HepG2 (cell line): Measurements from ENCODE around the gene PRKCZ. TPM values are rescaled to one million over a fixed set of nuclear protein-coding genes. Genes with fewer than 3 reads are reported as not detected.

Experiments
- ATAC-seq: fragments of 200-7000 bp; cut with Tn5 transposase; 3 replicates; pipeline ENCODE4 v1.9.1; 2020; ENCODE audit warnings: mild to moderate bottlenecking, moderate library complexity
- BruUV-seq: library from RNA; stranded (reverse); fragments of 400-500 nt; replicated peaks from 2 replicates; lab custom pipeline; 2021; lab: Mats Ljungman, UMichigan
- CTCF ChIA-PET: fragments of 300-600 bp; formaldehyde crosslinking; extraction: SDS; loops from one replicate; lab custom pipeline; 2021; ENCODE audit warnings: low total read pairs, inconsistent platforms, low intra/inter-chr PET ratio; lab: Yijun Ruan, JAX
- POLR2A ChIA-PET: fragments of 350-600 bp; sonication (Branson Sonifier 250); formaldehyde crosslinking; loops from one replicate; lab custom pipeline; 2020; ENCODE audit warnings: antibody characterized with exemption, inconsistent platforms; lab: Yijun Ruan, JAX
- DNase-seq: peaks from one replicate; pipeline ENCODE4 v3.0.0-alpha.2; 2015; ENCODE audit warnings: low spot score
- FAIRE-seq: peaks from 3 replicates; lab custom pipeline; 2011; peaks lifted over from hg19 to GRCh38; lab: Jason Lieb, UNC
- H2AFZ ChIP-seq: one replicate; pipeline ENCODE4 v1.6.1; 2011; ENCODE audit warnings: low read length, inconsistent platforms
- H3K27ac ChIP-seq: fragments of 300-600 bp; 3 replicates; pipeline ENCODE4 v1.8.0; 2011; ENCODE audit warnings: mixed run types, mild to moderate bottlenecking, mixed read lengths, low read length, inconsistent platforms; ENCODE audit not compliant: insufficient read depth; ENCODE audit errors: extremely low read length
- H3K27me3 ChIP-seq, 2 experiments: fragments of 200-600 bp in 1 of 2; 2 replicates in 1 of 2; 3 replicates in 1 of 2; pipeline versions ENCODE4 v1.6.0 to v1.8.0; 2011; ENCODE audit warnings: low read length in 2 of 2, mild to moderate bottlenecking in 2 of 2, moderate library complexity in 2 of 2, inconsistent platforms in 1 of 2; ENCODE audit not compliant: insufficient read depth in 2 of 2, control insufficient read depth in 1 of 2
- H3K36me3 ChIP-seq, 2 experiments: fragments of 200-600 bp in 1 of 2; replicated peaks in 1 of 2; 2 replicates in 1 of 2; 3 replicates in 1 of 2; pipeline versions ENCODE4 v1.5.1 to v1.8.0; 2011; ENCODE audit warnings: low read length in 2 of 2, inconsistent platforms in 1 of 2; ENCODE audit not compliant: insufficient read depth in 2 of 2, control insufficient read depth in 1 of 2
- H3K4me1 ChIP-seq: 2 replicates; pipeline ENCODE4 v1.5.1; 2012; ENCODE audit warnings: low read length, inconsistent platforms; ENCODE audit not compliant: insufficient read depth
- H3K4me2 ChIP-seq: 2 replicates; pipeline ENCODE4 v1.6.0; 2011; ENCODE audit warnings: low read depth, low read length, inconsistent platforms
- H3K4me3 ChIP-seq, 3 experiments: fragments of 200-600 bp in 1 of 3; sonication (generic), shearing (Covaris generic) in 1 of 3; replicated peaks in 1 of 3; 2 replicates each; pipeline ENCODE4 v1.5.1; 2011 to 2016; ENCODE audit warnings: low read length in 3 of 3, inconsistent platforms in 2 of 3, low read depth in 2 of 3, mild to moderate bottlenecking in 2 of 3, control low read depth in 1 of 3, mixed read lengths in 1 of 3; ENCODE audit not compliant: insufficient read depth in 1 of 3
- H3K79me2 ChIP-seq: one replicate; pipeline ENCODE4 v1.6.1; 2011; ENCODE audit warnings: low read length, inconsistent platforms; ENCODE audit not compliant: insufficient read depth
- H3K9ac ChIP-seq: 2 replicates; pipeline ENCODE4 v1.6.0; 2011; ENCODE audit warnings: mild to moderate bottlenecking, low read depth, low read length, inconsistent platforms; ENCODE audit not compliant: insufficient read depth
- H3K9me3 ChIP-seq: 2 replicates; pipeline ENCODE4 v1.5.1; 2012; ENCODE audit warnings: mild to moderate bottlenecking, low read length
- H4K20me1 ChIP-seq: 2 replicates; pipeline ENCODE4 v1.6.0; 2011; ENCODE audit warnings: inconsistent platforms, mild to moderate bottlenecking, low read length, moderate library complexity; ENCODE audit not compliant: insufficient read depth
- CREM ChIP-seq, 2 experiments: sonication (generic) in 1 of 2; formaldehyde crosslinking in 1 of 2; IDR thresholded peaks; 2 replicates each; pipeline versions ENCODE4 v1.4.0 to v1.6.1; 2016 to 2020; ENCODE audit warnings: antibody characterized with exemption in 1 of 2, mild to moderate bottlenecking in 1 of 2, missing genetic modification reagents in 1 of 2
- JUN ChIP-seq: sonication (generic); formaldehyde crosslinking; IDR thresholded peaks from 2 replicates; pipeline ENCODE4 v1.4.0; 2020; ENCODE audit warnings: mild to moderate bottlenecking, missing genetic modification reagents
- SALL1 ChIP-seq: sonication (generic); formaldehyde crosslinking; IDR thresholded peaks from 2 replicates; pipeline ENCODE4 v1.8.0; 2022; ENCODE audit warnings: mild to moderate bottlenecking, missing genetic modification reagents
- SMAD1 ChIP-seq: sonication (generic); formaldehyde crosslinking; IDR thresholded peaks from 2 replicates; pipeline ENCODE4 v1.4.0; 2020; ENCODE audit warnings: missing genetic modification reagents, low read depth, mild to moderate bottlenecking, borderline replicate concordance
- SYNCRIP ChIP-seq: fragments of 200-400 bp; formaldehyde crosslinking; IDR thresholded peaks from 2 replicates; pipeline ENCODE4 v1.6.1; 2018; ENCODE audit warnings: mild to moderate bottlenecking, low read depth, low read length; ENCODE audit not compliant: insufficient read depth
- XRCC5 ChIP-seq: fragments of 200-400 bp; formaldehyde crosslinking; optimal IDR thresholded peaks from 2 replicates; pipeline ENCODE3; 2017; ENCODE audit warnings: mild to moderate bottlenecking, low read length
- WGBS: methylation state at CpG from one replicate; pipeline ENCODE4 v1.1.6; 2017; ENCODE audit warnings: low lambda C conversion rate; 5-methylcytosine and 5-hydroxymethylcytosine counted together
- in situ Hi-C: cut with HindIII; loops from 2 replicates; pipeline ENCODE4 v1.10.0; 2017; ENCODE audit warnings: low pct_unique_long_range_greater_than_20kb; ENCODE audit not compliant: extremely low pct_ligation_motif_present
- intact Hi-C: fragments of 100-400 bp; cut with micrococcal nuclease; formaldehyde crosslinking; loops from one replicate; pipeline ENCODE4 v1.10.0; 2022; ENCODE audit not compliant: unreplicated experiment
- polyA plus RNA-seq, 8 experiments: library from polyadenylated mRNA; depleted of rRNA in 3 of 8; stranded (reverse) in 7 of 8; unstranded in 1 of 8; fragments of >200 nt; fragmentation: Illumina TruSeq in 4 of 8; extraction: Trizol in 4 of 8; gene quantifications; 2 replicates each; pipeline versions ENCODE4 v1.2.1 to v1.2.3, GENCODE V29; 2011 to 2016; ENCODE audit warnings: low read depth in 4 of 8, missing spikeins in 1 of 8, mixed read lengths in 1 of 8; ENCODE audit not compliant: insufficient read depth in 1 of 8
- total RNA-seq, 5 experiments: library from RNA; depleted of rRNA; stranded (reverse); fragments of >200 nt; fragmentation: Illumina TruSeq; extraction: Trizol; gene quantifications; 2 replicates each; pipeline ENCODE4 v1.2.3, GENCODE V29; 2016; ENCODE audit warnings: low read depth in 1 of 5
- TF ChIP-seq, protein P1 (sequence below): sonication (generic); formaldehyde crosslinking; IDR thresholded peaks from 2 replicates; pipeline ENCODE4 v1.8.1; 2023; ENCODE audit warnings: mild to moderate bottlenecking, missing genetic modification reagents
- TF ChIP-seq, protein P2 (sequence below): sonication (generic); formaldehyde crosslinking; conservative IDR thresholded peaks from 2 replicates; pipeline ENCODE4 v1.4.0; 2020; ENCODE audit warnings: missing genetic modification reagents
- TF ChIP-seq, protein P3 (sequence below), 2 experiments: sonication (generic) in 1 of 2; formaldehyde crosslinking in 1 of 2; IDR thresholded peaks; 2 replicates each; pipeline versions ENCODE4 v1.6.1 to v1.9.0; 2014 to 2022; ENCODE audit warnings: antibody characterized with exemption in 1 of 2, borderline replicate concordance in 1 of 2, inconsistent platforms in 1 of 2, low read depth in 1 of 2, missing genetic modification reagents in 1 of 2
- TF ChIP-seq, protein P4 (sequence below): IDR thresholded peaks from 2 replicates; pipeline ENCODE4 v1.6.1; 2016; ENCODE audit warnings: missing compliant biosample characterization, missing genetic modification reagents, borderline replicate concordance
- TF ChIP-seq, protein P5 (sequence below): sonication (generic); formaldehyde crosslinking; conservative IDR thresholded peaks from 2 replicates; pipeline ENCODE4 v1.8.1; 2023; ENCODE audit warnings: missing genetic modification reagents

The PRKCZ gene
- total and polyA plus RNA-seq, 2 of the 13 experiments (the other 11 are each of a cell fraction or from before 2014, with no cell fraction given), result 34.7 to 85.2 TPM

DNA sequence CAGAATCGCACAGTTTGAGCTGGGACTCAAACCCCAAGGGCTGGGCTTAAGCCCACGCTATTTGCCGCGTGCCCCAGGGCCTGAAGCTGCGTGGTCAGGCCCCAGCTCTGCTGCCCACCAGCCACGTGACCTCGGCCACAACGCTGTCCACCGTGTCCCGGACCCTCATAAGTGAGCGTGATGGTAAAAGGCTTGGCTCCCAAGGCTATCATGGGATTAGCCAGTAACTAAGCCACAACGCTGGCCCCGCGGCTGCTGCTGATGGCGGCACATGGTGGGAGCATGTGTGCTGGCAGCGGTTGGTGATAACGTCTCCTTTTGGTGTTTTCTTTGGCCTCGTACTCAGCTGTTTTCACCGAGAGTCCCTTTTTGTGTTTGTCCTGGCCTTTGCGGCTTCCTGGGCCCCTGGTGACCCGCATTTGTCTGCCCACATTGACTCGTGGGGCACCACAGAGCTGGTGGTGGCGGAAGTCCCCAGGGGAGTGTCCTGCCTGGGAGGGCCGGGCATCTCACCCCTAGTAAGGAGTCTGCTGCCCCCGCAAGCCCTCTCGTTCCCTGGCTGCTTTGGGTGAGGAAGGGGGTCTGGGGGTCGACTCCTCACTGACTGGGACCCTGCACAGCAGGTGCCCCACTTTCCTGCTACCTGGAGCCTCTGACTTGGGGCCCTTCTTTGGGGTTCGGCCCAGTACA is 29.3 kb downstream of the PRKCZ start:
- Histone ChIP-seq H2AFZ (no peak overlapping the region), H3K36me3 (peaks cover 2 to 12% of the 10 kb centered on the region in 2 experiments; a peak in 4 of 5 replicates), H3K27ac (no peak overlapping the region), H3K4me1 (no peaks in the 10 kb centered on the region), H3K4me2 (no peak overlapping the region), H3K79me2 (peaks cover 8% of the 10 kb centered on the region), H3K27me3 (no peaks in the 10 kb centered on the region), H3K9me3 (peaks cover 18% of the 10 kb centered on the region), H3K9ac (no peak overlapping the region), H3K4me3 (no peak overlapping the region), H4K20me1 (no peaks in the 10 kb centered on the region)
- CTCF ChIA-PET, result no interaction called here
- no TSS peak for BruUV-seq
- intact Hi-C loops (no loop called here), in situ Hi-C loops (no loop called here)
- POLR2A ChIA-PET, result no interaction called here
- DNase-seq (no peak), ATAC-seq (no peak), FAIRE-seq (no peak)
- 97% methylated on average over 26 of the region's 28 CpGs for WGBS
- TF ChIP-seq SYNCRIP (no peak), SMAD1 (CRISPR knock-in tag) (no peak), CREM (IDR thresholded peaks at IDR 0.05) (no peak), CREM (CRISPR knock-in tag; IDR thresholded peaks at IDR 0.05) (no peak), JUN (no peak), XRCC5 (no peak), SALL1 (no peak)
- TF ChIP-seq, protein P1, sequence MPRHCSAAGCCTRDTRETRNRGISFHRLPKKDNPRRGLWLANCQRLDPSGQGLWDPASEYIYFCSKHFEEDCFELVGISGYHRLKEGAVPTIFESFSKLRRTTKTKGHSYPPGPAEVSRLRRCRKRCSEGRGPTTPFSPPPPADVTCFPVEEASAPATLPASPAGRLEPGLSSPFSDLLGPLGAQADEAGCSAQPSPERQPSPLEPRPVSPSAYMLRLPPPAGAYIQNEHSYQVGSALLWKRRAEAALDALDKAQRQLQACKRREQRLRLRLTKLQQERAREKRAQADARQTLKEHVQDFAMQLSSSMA (CRISPR knock-in tag), result no peak
- TF ChIP-seq, protein P2, sequence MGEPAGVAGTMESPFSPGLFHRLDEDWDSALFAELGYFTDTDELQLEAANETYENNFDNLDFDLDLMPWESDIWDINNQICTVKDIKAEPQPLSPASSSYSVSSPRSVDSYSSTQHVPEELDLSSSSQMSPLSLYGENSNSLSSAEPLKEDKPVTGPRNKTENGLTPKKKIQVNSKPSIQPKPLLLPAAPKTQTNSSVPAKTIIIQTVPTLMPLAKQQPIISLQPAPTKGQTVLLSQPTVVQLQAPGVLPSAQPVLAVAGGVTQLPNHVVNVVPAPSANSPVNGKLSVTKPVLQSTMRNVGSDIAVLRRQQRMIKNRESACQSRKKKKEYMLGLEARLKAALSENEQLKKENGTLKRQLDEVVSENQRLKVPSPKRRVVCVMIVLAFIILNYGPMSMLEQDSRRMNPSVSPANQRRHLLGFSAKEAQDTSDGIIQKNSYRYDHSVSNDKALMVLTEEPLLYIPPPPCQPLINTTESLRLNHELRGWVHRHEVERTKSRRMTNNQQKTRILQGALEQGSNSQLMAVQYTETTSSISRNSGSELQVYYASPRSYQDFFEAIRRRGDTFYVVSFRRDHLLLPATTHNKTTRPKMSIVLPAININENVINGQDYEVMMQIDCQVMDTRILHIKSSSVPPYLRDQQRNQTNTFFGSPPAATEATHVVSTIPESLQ, result no peak
- TF ChIP-seq, protein P3, sequence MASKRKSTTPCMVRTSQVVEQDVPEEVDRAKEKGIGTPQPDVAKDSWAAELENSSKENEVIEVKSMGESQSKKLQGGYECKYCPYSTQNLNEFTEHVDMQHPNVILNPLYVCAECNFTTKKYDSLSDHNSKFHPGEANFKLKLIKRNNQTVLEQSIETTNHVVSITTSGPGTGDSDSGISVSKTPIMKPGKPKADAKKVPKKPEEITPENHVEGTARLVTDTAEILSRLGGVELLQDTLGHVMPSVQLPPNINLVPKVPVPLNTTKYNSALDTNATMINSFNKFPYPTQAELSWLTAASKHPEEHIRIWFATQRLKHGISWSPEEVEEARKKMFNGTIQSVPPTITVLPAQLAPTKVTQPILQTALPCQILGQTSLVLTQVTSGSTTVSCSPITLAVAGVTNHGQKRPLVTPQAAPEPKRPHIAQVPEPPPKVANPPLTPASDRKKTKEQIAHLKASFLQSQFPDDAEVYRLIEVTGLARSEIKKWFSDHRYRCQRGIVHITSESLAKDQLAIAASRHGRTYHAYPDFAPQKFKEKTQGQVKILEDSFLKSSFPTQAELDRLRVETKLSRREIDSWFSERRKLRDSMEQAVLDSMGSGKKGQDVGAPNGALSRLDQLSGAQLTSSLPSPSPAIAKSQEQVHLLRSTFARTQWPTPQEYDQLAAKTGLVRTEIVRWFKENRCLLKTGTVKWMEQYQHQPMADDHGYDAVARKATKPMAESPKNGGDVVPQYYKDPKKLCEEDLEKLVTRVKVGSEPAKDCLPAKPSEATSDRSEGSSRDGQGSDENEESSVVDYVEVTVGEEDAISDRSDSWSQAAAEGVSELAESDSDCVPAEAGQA (IDR thresholded peaks at IDR 0.05; ENCODE audit: low read depth), result no peak
- TF ChIP-seq, protein P3 (CRISPR knock-in tag; IDR thresholded peaks at IDR 0.05; ENCODE audit: borderline replicate concordance), result no peak
- TF ChIP-seq, protein P4, sequence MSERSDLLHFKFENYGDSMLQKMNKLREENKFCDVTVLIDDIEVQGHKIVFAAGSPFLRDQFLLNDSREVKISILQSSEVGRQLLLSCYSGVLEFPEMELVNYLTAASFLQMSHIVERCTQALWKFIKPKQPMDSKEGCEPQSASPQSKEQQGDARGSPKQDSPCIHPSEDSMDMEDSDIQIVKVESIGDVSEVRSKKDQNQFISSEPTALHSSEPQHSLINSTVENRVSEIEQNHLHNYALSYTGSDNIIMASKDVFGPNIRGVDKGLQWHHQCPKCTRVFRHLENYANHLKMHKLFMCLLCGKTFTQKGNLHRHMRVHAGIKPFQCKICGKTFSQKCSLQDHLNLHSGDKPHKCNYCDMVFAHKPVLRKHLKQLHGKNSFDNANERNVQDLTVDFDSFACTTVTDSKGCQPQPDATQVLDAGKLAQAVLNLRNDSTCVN (CRISPR knock-in tag), result no peak
- TF ChIP-seq, protein P5, sequence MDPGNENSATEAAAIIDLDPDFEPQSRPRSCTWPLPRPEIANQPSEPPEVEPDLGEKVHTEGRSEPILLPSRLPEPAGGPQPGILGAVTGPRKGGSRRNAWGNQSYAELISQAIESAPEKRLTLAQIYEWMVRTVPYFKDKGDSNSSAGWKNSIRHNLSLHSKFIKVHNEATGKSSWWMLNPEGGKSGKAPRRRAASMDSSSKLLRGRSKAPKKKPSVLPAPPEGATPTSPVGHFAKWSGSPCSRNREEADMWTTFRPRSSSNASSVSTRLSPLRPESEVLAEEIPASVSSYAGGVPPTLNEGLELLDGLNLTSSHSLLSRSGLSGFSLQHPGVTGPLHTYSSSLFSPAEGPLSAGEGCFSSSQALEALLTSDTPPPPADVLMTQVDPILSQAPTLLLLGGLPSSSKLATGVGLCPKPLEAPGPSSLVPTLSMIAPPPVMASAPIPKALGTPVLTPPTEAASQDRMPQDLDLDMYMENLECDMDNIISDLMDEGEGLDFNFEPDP (CRISPR knock-in tag), result no peak
